ENCODE data around the gene GNPDA1.
"Not testable (repeated sequence)": the region's sequence is repeated elsewhere in the genome, so short reads cannot be mapped to it uniquely, and the experiment has no call there.

GNPDA1 gene

DNA sequence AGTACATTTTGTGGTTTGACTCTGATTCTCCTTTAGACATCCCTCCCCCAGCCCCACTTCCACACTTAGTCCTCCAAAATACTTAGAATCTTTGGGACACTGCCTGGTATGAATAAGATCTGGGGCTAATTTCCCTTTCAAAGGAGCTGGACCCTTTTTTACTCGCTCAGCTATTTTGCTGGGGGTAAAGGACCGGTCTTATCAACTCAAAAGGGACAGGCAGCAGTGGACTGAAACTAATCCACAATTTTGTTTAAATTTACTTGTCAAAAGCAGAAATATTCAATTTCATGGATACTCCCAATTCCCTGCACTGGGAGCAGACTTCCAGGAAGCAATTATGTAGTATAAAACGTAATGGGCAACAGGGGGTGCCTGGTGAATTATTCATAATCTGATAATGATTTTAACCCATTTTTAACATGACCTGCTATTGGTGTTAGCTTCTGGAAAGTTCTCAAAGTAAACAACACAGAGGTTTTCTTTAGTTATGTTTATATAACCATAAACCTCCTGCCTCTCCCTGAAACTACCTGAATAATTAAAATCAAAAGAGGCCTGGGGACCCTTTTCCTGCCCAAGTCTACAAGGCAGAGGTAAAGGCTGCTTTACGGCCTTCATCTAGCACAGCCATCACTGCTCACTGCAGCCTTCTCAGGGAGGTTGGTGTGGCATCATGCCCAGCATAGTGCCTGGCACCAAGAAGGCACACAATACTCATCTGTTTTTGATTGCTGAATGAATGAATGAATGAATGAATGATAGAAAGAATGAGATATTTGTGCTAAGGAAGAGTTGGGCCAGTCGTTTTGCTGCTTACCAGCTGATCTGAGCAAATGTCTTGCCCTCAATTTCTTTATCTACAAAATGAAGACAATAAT is 44.2 kb upstream of the GNPDA1 start:
- no peak overlapping the region for H3K27ac ChIP-seq (ENCODE audit: low read depth, low read length, poor library complexity, severe bottlenecking)

GRCh38 chr5:142055301-142055700 is 42.5 kb upstream of the GNPDA1 start:
- TF ChIP-seq, protein P1, sequence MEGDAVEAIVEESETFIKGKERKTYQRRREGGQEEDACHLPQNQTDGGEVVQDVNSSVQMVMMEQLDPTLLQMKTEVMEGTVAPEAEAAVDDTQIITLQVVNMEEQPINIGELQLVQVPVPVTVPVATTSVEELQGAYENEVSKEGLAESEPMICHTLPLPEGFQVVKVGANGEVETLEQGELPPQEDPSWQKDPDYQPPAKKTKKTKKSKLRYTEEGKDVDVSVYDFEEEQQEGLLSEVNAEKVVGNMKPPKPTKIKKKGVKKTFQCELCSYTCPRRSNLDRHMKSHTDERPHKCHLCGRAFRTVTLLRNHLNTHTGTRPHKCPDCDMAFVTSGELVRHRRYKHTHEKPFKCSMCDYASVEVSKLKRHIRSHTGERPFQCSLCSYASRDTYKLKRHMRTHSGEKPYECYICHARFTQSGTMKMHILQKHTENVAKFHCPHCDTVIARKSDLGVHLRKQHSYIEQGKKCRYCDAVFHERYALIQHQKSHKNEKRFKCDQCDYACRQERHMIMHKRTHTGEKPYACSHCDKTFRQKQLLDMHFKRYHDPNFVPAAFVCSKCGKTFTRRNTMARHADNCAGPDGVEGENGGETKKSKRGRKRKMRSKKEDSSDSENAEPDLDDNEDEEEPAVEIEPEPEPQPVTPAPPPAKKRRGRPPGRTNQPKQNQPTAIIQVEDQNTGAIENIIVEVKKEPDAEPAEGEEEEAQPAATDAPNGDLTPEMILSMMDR (IDR thresholded peaks at IDR 0.05; ENCODE audit: low read length), result no peak
- no peak for TF ChIP-seq EZH2 (IDR thresholded peaks at IDR 0.05; ENCODE audit: borderline replicate concordance, low read length)
- Histone ChIP-seq H3K9me3 (ENCODE audit: low read length) (no peaks in the 10 kb centered on the region), H3F3A (ENCODE audit: insufficient read depth, low read length) (no peaks in the 10 kb centered on the region), H3K4me2 (ENCODE audit: low read length) (no peak overlapping the region), H3K36me3 (ENCODE audit: insufficient read depth, low read length) (no peaks in the 10 kb centered on the region), H4K20me1 (ENCODE audit: insufficient read depth, low read length) (no peaks in the 10 kb centered on the region), H3K27me3 (ENCODE audit: insufficient read depth, low read length) (no peaks in the 10 kb centered on the region), H2AFZ (ENCODE audit: low read length) (no peak overlapping the region), H3K9ac (ENCODE audit: low read length) (no peak overlapping the region), H3K79me2 (ENCODE audit: insufficient read depth, low read length) (no peaks in the 10 kb centered on the region), H3K4me3 (ENCODE audit: low read depth, low read length, poor library complexity, severe bottlenecking) (no peak overlapping the region), H3K27ac (ENCODE audit: low read depth, low read length, poor library complexity, severe bottlenecking) (no peak overlapping the region), H3K9me2 (ENCODE audit: low read depth, low read length) (no peaks in the 10 kb centered on the region), H3K4me1 (ENCODE audit: insufficient read depth, low read length, severe bottlenecking) (no peaks in the 10 kb centered on the region)

More for the DNA sequence above, 44.2 kb upstream of the GNPDA1 start:
- no peaks in the 10 kb centered on the region for H3K9me2 ChIP-seq (ENCODE audit: low read depth, low read length)
- H3K4me3 ChIP-seq (ENCODE audit: low read depth, low read length, poor library complexity, severe bottlenecking), result no peak overlapping the region
- H3K36me3 ChIP-seq (ENCODE audit: insufficient read depth, low read length), result no peaks in the 10 kb centered on the region
- no peak overlapping the region for H3K9ac ChIP-seq (ENCODE audit: low read length)
- H2AFZ ChIP-seq (ENCODE audit: low read length), result no peak overlapping the region
- no peaks in the 10 kb centered on the region for H3K79me2 ChIP-seq (ENCODE audit: insufficient read depth, low read length)
- H3K9me3 ChIP-seq (ENCODE audit: low read length), result no peaks in the 10 kb centered on the region
- H3K4me2 ChIP-seq (ENCODE audit: low read length), result no peak overlapping the region
- no peaks in the 10 kb centered on the region for H4K20me1 ChIP-seq (ENCODE audit: insufficient read depth, low read length)
- TF ChIP-seq EZH2 (IDR thresholded peaks at IDR 0.05; ENCODE audit: borderline replicate concordance, low read length), result no peak
- TF ChIP-seq, protein P1 (IDR thresholded peaks at IDR 0.05; ENCODE audit: low read length), result no peak
- no peaks in the 10 kb centered on the region for H3F3A ChIP-seq (ENCODE audit: insufficient read depth, low read length)
- H3K4me1 ChIP-seq (ENCODE audit: insufficient read depth, low read length, severe bottlenecking), result no peaks in the 10 kb centered on the region
- H3K27me3 ChIP-seq (ENCODE audit: insufficient read depth, low read length), result no peaks in the 10 kb centered on the region

DNA sequence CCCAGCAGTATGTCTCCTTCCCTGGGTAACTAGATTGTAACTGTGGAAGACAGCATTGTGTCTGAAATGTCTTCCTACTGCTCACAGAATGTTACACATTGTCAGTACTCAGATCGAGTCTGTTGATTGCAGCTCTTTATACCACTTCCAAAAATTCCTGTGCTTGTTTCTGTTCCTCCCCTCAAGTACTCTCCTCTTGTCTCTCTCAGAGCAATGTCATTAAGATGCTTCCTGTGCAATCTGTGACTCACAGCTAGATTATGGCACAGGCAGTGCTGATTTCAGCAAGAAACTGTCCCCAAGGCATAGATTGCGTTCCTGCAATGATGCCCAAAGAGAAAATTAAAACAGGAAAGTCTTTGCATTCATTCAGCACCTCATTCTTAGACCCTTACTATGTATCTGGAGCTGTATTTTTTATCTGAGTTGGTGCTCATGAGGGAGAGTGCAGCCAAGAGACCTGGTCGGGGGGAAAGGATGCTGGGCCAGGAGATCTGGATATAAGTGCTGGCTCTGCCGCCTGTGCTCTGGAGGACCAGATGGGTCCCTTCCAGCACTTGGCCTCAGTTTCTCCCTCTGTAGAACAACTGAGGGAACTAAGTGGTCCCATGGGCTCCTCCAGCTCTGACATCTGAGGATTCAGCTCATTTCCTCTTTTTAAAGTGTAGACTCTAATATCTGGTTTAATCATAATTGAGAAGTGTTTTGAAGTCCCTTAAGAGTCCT is 40.8 kb upstream of the GNPDA1 start:
- H3K9me3 ChIP-seq (ENCODE audit: low read length), result no peaks in the 10 kb centered on the region
- no peaks in the 10 kb centered on the region for H3K36me3 ChIP-seq (ENCODE audit: insufficient read depth, low read length)
- no peaks in the 10 kb centered on the region for H3K9me2 ChIP-seq (ENCODE audit: low read depth, low read length)
- H3K4me1 ChIP-seq (ENCODE audit: insufficient read depth, low read length, severe bottlenecking), result no peaks in the 10 kb centered on the region
- H2AFZ ChIP-seq (ENCODE audit: low read length), result no peak overlapping the region
- no peak overlapping the region for H3K4me3 ChIP-seq (ENCODE audit: low read depth, low read length, poor library complexity, severe bottlenecking)
- H3K9ac ChIP-seq (ENCODE audit: low read length), result no peak overlapping the region
- TF ChIP-seq, protein P1 (IDR thresholded peaks at IDR 0.05; ENCODE audit: low read length), result no peak
- TF ChIP-seq EZH2 (IDR thresholded peaks at IDR 0.05; ENCODE audit: borderline replicate concordance, low read length), result no peak
- no peaks in the 10 kb centered on the region for H3K27me3 ChIP-seq (ENCODE audit: insufficient read depth, low read length)
- H4K20me1 ChIP-seq (ENCODE audit: insufficient read depth, low read length), result no peaks in the 10 kb centered on the region
- no peak overlapping the region for H3K27ac ChIP-seq (ENCODE audit: low read depth, low read length, poor library complexity, severe bottlenecking)
- H3F3A ChIP-seq (ENCODE audit: insufficient read depth, low read length), result no peaks in the 10 kb centered on the region
- no peaks in the 10 kb centered on the region for H3K79me2 ChIP-seq (ENCODE audit: insufficient read depth, low read length)
- H3K4me2 ChIP-seq (ENCODE audit: low read length), result no peak overlapping the region

DNA sequence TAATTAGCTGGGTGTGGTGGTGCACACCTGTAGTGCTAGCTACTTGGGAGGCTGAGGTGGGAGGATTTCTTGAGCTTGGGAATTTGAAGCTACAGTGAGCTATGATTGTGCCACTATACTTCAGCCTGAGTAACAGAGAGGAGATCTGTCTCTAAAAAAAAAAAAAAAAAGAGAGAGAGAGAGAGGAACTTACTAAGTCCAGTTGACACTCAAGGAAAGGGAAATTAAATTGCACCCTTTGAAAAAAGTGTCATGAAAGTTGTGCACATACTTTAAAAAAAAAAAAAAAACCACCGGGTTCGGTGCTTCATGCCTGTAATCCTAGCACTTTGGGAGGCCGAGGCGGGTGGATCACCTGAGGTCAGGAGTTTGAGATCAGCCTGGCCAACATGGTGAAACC is 39.2 kb upstream of the GNPDA1 start:
- H2AFZ ChIP-seq (ENCODE audit: low read length); H3K9ac ChIP-seq (ENCODE audit: low read length); H3K36me3 ChIP-seq (ENCODE audit: insufficient read depth, low read length); H3K4me1 ChIP-seq (ENCODE audit: insufficient read depth, low read length, severe bottlenecking); H3K79me2 ChIP-seq (ENCODE audit: insufficient read depth, low read length); H3K27me3 ChIP-seq (ENCODE audit: insufficient read depth, low read length); H3K27ac ChIP-seq (ENCODE audit: low read depth, low read length, poor library complexity, severe bottlenecking); H3K4me2 ChIP-seq (ENCODE audit: low read length); H3K4me3 ChIP-seq (ENCODE audit: low read depth, low read length, poor library complexity, severe bottlenecking); H3F3A ChIP-seq (ENCODE audit: insufficient read depth, low read length); H3K9me2 ChIP-seq (ENCODE audit: low read depth, low read length); H4K20me1 ChIP-seq (ENCODE audit: insufficient read depth, low read length); H3K9me3 ChIP-seq (ENCODE audit: low read length): not testable (repeated sequence)

Measured in OCI-LY1 (cell line).